B cell (primary cell): ENCODE measurements around the gene GRK3. TPM values are rescaled to one million over a fixed set of nuclear protein-coding genes. Genes with fewer than 3 reads are reported as not detected.
"Not testable (repeated sequence)": the region's sequence is repeated elsewhere in the genome, so short reads cannot be mapped to it uniquely, and the experiment has no call there.

Experiments used
- ATAC-seq: fragments of 200-7000 bp; cut with Tn5 transposase; one replicate; pipeline ENCODE4 v1.10.0; 2021; ENCODE audit warnings: low read depth, mild to moderate bottlenecking, moderate number of reproducible peaks, moderate library complexity
- CTCF ChIA-PET: fragments of 350-600 bp; sonication (Branson Sonifier 250); formaldehyde crosslinking; loops from one replicate; lab custom pipeline; 2021; ENCODE audit warnings: antibody characterized with exemption, inconsistent platforms; lab: Charles Lee
- POLR2A ChIA-PET: fragments of 350-600 bp; sonication (Branson Sonifier 250); formaldehyde crosslinking; loops from one replicate; lab custom pipeline; 2021; ENCODE audit warnings: antibody characterized with exemption; lab: Charles Lee
- DNase-seq: peaks from one replicate; pipeline ENCODE4 v3.0.0; 2013
- H2AFZ ChIP-seq: 2 replicates; pipeline ENCODE4 v1.6.1; 2012; ENCODE audit warnings: mild to moderate bottlenecking, low read depth, low read length; ENCODE audit not compliant: insufficient read depth, poor library complexity, severe bottlenecking
- H3K27ac ChIP-seq, 2 donors: 1 replicate in 1 of 2; 2 replicates in 1 of 2; pipeline ENCODE4 v1.5.1; 2012 to 2013; ENCODE audit warnings: low read length in 2 of 2, mild to moderate bottlenecking in 2 of 2, moderate library complexity in 1 of 2
- H3K27me3 ChIP-seq, 4 experiments: fragments of 200-600 bp in 1 of 4; sonication (generic) in 1 of 4; replicated peaks in 1 of 4; 1 replicate in 2 of 4; 2 replicates in 2 of 4; pipeline versions ENCODE4 v1.6.1 to v1.7.0; 2013 to 2016; ENCODE audit warnings: low read length in 3 of 4, mild to moderate bottlenecking in 2 of 4, mixed read lengths in 1 of 4, moderate library complexity in 1 of 4; ENCODE audit not compliant: insufficient read depth in 4 of 4, control insufficient read depth in 3 of 4; ENCODE audit errors: control extremely low read depth in 1 of 4
- H3K36me3 ChIP-seq, 2 experiments: replicated peaks in 1 of 2; 1 replicate in 1 of 2; 2 replicates in 1 of 2; pipeline versions ENCODE4 v1.6.1 to v1.7.1; 2013; ENCODE audit warnings: low read length in 1 of 2; ENCODE audit not compliant: insufficient read depth in 2 of 2, control insufficient read depth in 1 of 2; ENCODE audit errors: control extremely low read depth in 1 of 2, extremely low read depth in 1 of 2
- H3K4me1 ChIP-seq, 2 donors: fragments of 200-600 bp in 1 of 2; sonication (generic) in 1 of 2; 1 replicate in 1 of 2; 2 replicates in 1 of 2; pipeline versions ENCODE4 v1.5.1 to v1.6.1; 2013 to 2017; ENCODE audit warnings: low read length in 2 of 2; ENCODE audit not compliant: control insufficient read depth in 2 of 2, insufficient read depth in 2 of 2
- H3K4me2 ChIP-seq: replicated peaks from 2 replicates; pipeline ENCODE3; 2012; ENCODE audit warnings: mild to moderate bottlenecking, low read depth, low read length; ENCODE audit not compliant: poor library complexity, severe bottlenecking
- H3K4me3 ChIP-seq, 5 experiments: fragments of 200-600 bp in 1 of 5; sonication (generic) in 1 of 5; 1 replicate in 3 of 5; 2 replicates in 2 of 5; pipeline versions ENCODE4 v1.5.1 to v1.7.0; 2011 to 2016; ENCODE audit warnings: low read length in 4 of 5, mild to moderate bottlenecking in 4 of 5, low read depth in 2 of 5, control low read depth in 1 of 5, moderate library complexity in 1 of 5; ENCODE audit not compliant: insufficient read depth in 1 of 5; ENCODE audit errors: control extremely low read depth in 1 of 5, extremely low read depth in 1 of 5
- H3K79me2 ChIP-seq: fragments of 200-600 bp; sonication (generic); one replicate; pipeline ENCODE4 v1.6.0; 2016; ENCODE audit warnings: low read length; ENCODE audit not compliant: control insufficient read depth, insufficient read depth
- H3K9ac ChIP-seq: fragments of 200-600 bp; sonication (generic); 2 replicates; pipeline ENCODE4 v1.6.1; 2017; ENCODE audit warnings: mild to moderate bottlenecking, low read length, moderate library complexity
- H3K9me3 ChIP-seq, 3 donors: one replicate each; pipeline versions ENCODE4 v1.6.1 to v1.7.1; 2013; ENCODE audit warnings: low read length in 2 of 3; ENCODE audit not compliant: control insufficient read depth in 2 of 3, insufficient read depth in 1 of 3; ENCODE audit errors: control extremely low read depth in 1 of 3
- H4K20me1 ChIP-seq: 2 replicates; pipeline ENCODE4 v1.6.0; 2012; ENCODE audit warnings: mild to moderate bottlenecking, low read length; ENCODE audit not compliant: insufficient read depth, control insufficient read depth, poor library complexity, severe bottlenecking
- H3K27ac Mint-ChIP-seq: one replicate; pipeline ENCODE4 v1.8.0; 2021; ENCODE audit warnings: mixed read lengths
- H3K27me3 Mint-ChIP-seq: one replicate; pipeline ENCODE4 v1.8.0; 2021; ENCODE audit warnings: mixed read lengths
- H3K4me1 Mint-ChIP-seq: one replicate; pipeline ENCODE4 v1.8.0; 2021; ENCODE audit warnings: mixed read lengths
- H3K4me3 Mint-ChIP-seq: one replicate; pipeline ENCODE4 v1.8.0; 2021; ENCODE audit warnings: mixed read lengths
- H3K9me3 Mint-ChIP-seq: one replicate; pipeline ENCODE4 v1.8.0; 2022; ENCODE audit warnings: mixed read lengths; ENCODE audit not compliant: insufficient read depth
- EZH2 ChIP-seq: IDR thresholded peaks from 2 replicates; pipeline ENCODE4 v1.6.1; 2012; ENCODE audit warnings: borderline replicate concordance, low read depth, mild to moderate bottlenecking, moderate library complexity, low read length; ENCODE audit not compliant: insufficient read depth, poor library complexity, severe bottlenecking
- WGBS: methylation state at CpG from one replicate; pipeline ENCODE4 v1.1.5; 2013; ENCODE audit warnings: missing lambda C conversion rate; ENCODE audit not compliant: insufficient coverage; 5-methylcytosine and 5-hydroxymethylcytosine counted together
- intact Hi-C: fragments of 100-400 bp; cut with micrococcal nuclease; formaldehyde crosslinking; loops from one replicate; pipeline ENCODE4 v1.10.0; 2022
- polyA plus RNA-seq: library from polyadenylated mRNA; depleted of rRNA; stranded (reverse); fragments of >200 nt; gene quantifications from 2 replicates; pipeline ENCODE4 v1.2.3, GENCODE V29; 2012
- total RNA-seq, 2 donors: library from RNA; stranded (reverse); fragments of 120-200 nt in 1 of 2; gene quantifications; 1 replicate in 1 of 2; 2 replicates in 1 of 2; pipeline versions ENCODE4 v1.2.3 to v1.2.4, GENCODE V29; 2013 to 2022
- TF ChIP-seq, protein P1 (sequence below): fragments of 200-600 bp; IDR thresholded peaks from one replicate; pipeline ENCODE4 v1.8.0; 2022; ENCODE audit warnings: antibody characterized with exemption, mild to moderate bottlenecking

The GRK3 gene
- total and polyA plus RNA-seq, 2 donors (not counting 1 experiment from before 2014, with no cell fraction given): 17.6 to 61.0 TPM

- Histone ChIP-seq H3K27me3 (no peaks in the 10 kb centered on the region), H3K9me3 (peaks cover 0 to 3% (median 0%) of the 10 kb centered on the region in 3 donors), H3K9ac (peak overlapping the region; percentile 72), H3K4me3 (peak overlapping the region; percentile 5 to 95 (median 71)), H3K4me2 (peak overlapping the region; percentile 88), H3K4me1 (peaks cover 49 to 60% of the 10 kb centered on the region in 2 donors), H3K79me2 (peaks cover 75% of the 10 kb centered on the region), H2AFZ (no peak overlapping the region), H3K36me3 (peaks cover 1 to 7% of the 10 kb centered on the region in 2 experiments), H4K20me1 (peaks cover 53% of the 10 kb centered on the region), H3K27ac (peak overlapping the region; percentile 47 to 77)
- peaks cover 72% of the 10 kb centered on the region for H3K4me1 Mint-ChIP-seq
- TF ChIP-seq, protein P1, sequence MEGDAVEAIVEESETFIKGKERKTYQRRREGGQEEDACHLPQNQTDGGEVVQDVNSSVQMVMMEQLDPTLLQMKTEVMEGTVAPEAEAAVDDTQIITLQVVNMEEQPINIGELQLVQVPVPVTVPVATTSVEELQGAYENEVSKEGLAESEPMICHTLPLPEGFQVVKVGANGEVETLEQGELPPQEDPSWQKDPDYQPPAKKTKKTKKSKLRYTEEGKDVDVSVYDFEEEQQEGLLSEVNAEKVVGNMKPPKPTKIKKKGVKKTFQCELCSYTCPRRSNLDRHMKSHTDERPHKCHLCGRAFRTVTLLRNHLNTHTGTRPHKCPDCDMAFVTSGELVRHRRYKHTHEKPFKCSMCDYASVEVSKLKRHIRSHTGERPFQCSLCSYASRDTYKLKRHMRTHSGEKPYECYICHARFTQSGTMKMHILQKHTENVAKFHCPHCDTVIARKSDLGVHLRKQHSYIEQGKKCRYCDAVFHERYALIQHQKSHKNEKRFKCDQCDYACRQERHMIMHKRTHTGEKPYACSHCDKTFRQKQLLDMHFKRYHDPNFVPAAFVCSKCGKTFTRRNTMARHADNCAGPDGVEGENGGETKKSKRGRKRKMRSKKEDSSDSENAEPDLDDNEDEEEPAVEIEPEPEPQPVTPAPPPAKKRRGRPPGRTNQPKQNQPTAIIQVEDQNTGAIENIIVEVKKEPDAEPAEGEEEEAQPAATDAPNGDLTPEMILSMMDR: no peak
- no peak for TF ChIP-seq EZH2
- DNase-seq (no peak), ATAC-seq (no peak)
- 0% methylated on average over 1 of the region's 1 CpG for WGBS
- peak overlapping the region; percentile 93 for H3K4me3 Mint-ChIP-seq
- CTCF ChIA-PET: interaction anchor here (1.2 to 1.7 kb wide), 3 partner anchors 23 to 98 kb away, joined by 3 to 17 read pairs (median 4); no protein-coding TSS in a partner anchor
- intact Hi-C loops: loop anchor here (2.0 to 10.0 kb wide), 3 partner anchors 35 to 1132 kb away; no protein-coding TSS in a partner anchor
- peak overlapping the region; percentile 92 for H3K27ac Mint-ChIP-seq
- no peaks in the 10 kb centered on the region for H3K27me3 Mint-ChIP-seq
- no peaks in the 10 kb centered on the region for H3K9me3 Mint-ChIP-seq
- POLR2A ChIA-PET: no interaction called here
Observed at GRCh38 chr22:25567251-25567675, 2.8 kb downstream of the GRK3 start.

GRCh38 chr22:25568066-25568465 lies 3.6 kb downstream of the GRK3 start:
- peaks cover 51 to 60% of the 10 kb centered on the region in 2 donors for H3K4me1 ChIP-seq
- Mint-ChIP-seq H3K27ac (peak overlapping the region; percentile 92), H3K4me1 (peaks cover 75% of the 10 kb centered on the region), H3K4me3 (peak overlapping the region; percentile 93)
- DNase-seq, H3K27me3 ChIP-seq, H3K9me3 ChIP-seq, H3K36me3 ChIP-seq, H3K9me3 Mint-ChIP-seq, POLR2A ChIA-PET, H2AFZ ChIP-seq, H3K27me3 Mint-ChIP-seq, ATAC-seq: not testable (repeated sequence)
- H3K4me2 ChIP-seq: peak overlapping the region; percentile 88
- H3K9ac ChIP-seq: peak overlapping the region; percentile 72
- peak overlapping the region; percentile 47 to 77 for H3K27ac ChIP-seq
- H3K79me2 ChIP-seq: peaks cover 83% of the 10 kb centered on the region
- intact Hi-C loops: loop anchor here (5.0 to 10.0 kb wide), 2 partner anchors 34 to 1133 kb away; no protein-coding TSS in a partner anchor
- H4K20me1 ChIP-seq: peaks cover 61% of the 10 kb centered on the region
- peak overlapping the region in 1 of 5 experiments; percentile 95 for H3K4me3 ChIP-seq
- WGBS: no CpG with 5 or more reads among the region's 2 CpGs
- CTCF ChIA-PET: interaction anchor here (1.2 to 1.7 kb wide), 3 partner anchors 24 to 97 kb away, joined by 3 to 17 read pairs (median 4); no protein-coding TSS in a partner anchor
